ENCODE data around the gene TFPT.

TFPT gene, protein sequence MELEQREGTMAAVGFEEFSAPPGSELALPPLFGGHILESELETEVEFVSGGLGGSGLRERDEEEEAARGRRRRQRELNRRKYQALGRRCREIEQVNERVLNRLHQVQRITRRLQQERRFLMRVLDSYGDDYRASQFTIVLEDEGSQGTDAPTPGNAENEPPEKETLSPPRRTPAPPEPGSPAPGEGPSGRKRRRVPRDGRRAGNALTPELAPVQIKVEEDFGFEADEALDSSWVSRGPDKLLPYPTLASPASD

DNA sequence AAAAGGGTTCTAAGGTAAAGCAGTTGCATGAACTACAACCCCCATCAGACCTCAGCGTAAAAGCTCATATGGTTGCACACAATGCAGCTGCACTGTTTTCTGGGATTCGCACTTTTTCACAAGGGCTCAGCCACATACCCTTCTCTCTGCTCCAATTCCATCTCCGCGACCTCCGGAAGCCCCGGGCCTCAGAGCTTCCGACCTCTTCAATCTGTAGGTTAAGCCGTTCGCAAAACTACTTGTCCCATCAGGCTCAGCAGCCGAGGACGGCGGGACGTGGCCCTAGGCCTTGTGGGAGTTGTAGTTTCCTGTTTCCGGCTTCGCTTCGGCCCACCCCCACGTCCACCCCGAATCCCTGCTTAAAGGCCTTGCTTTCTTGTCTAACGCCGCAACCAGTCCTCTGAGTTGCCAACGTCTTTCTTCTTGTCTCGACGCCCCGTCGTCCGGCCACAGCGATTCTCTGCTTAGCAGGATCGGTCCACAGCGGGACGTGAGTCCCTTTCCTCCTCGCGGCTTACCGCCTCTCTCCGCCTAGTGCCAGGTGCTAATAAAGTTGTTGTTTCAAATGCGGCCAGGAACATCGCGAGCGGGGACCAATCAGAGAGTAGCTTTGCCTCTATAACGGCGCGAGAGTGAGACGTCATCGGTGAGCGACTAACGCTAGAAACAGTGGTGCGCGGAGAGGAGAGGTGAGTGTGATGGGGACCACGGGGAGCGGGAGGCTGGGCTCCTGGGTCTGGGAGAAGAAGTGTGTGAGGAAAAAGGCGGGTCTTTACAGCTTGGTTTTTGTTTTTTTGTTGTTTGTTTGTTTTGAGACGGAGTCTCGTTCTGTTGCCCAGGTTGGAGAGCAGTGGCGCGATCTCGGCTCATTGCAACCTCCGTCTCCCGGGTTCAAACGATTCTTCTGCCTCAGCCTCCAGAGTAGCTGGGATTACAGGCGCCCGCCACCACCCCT, at the start of gene TFPT, which contains the start of gene PRPF31:
Gene TFPT, minus strand, starts transcription at position 549 of the 955 bp plus-strand sequence. Its CDS starts 388 bp downstream, at position 161.
Gene PRPF31, plus strand, starts transcription at position 646 of the 955 bp plus-strand sequence. CDS start 2,525 bp downstream, outside the sequence.
- DNase-seq (ENCODE audit: low spot score) = peak; percentile 99

DNA sequence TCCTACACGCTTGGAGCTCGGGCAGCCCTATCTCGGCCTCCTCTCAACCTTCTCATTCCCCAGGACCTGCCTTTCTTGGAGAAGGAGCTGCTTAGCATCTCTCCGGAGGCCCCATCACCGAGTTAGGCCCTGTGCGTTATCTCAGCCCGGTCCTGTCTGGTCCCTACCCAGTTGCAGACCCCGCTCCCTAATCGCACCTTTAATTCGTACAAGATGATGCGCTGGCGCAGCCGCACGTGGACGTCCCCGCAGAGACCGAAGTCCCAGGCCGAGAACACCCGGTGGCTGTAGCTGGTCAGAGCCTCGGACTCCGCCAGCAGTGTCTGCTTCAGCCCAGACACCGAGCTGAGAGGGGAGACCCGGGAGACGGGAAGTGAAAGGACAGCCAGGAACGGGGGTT, 49.8 kb upstream of the TFPT start:
- DNase-seq (ENCODE audit: low spot score) = no peak

DNA sequence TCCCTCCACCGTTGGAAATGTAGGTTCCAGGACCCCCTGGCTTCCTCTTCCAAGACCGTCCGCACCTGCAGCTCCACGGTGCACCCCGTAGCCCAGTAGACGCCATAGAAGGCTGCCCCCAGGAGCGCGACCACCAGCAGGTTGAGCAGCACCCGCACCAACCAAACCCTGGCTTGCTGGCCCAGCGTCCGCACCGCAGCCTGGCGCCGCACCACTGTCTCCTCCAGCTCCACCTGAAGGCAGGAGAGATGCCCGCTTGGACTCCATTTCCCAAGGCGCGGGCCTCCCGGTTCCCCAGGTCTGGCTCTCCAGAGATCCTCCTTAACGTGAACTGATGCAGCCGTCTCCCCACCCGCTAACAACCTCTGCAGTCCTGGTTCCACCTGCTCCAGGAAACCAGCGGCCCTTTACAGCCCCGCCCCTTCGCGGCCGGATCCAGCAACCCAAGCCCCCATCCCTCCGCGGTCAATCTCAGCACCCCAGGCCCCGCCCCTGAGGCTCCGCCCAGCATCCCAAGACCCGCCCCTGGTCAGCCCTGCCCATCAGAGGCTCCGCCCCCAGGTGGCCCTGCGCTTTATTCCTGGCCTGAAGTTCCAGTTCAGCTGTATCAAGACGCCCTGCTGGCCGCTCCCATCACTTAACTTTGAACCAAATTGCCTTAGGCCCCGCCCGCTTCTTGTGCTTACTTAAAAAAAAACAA, 49.1 kb upstream of the TFPT start:
- no peak for DNase-seq (ENCODE audit: low spot score)

- DNase-seq (ENCODE audit: low spot score) = no peak
These were observed 47.4 kb upstream of the TFPT start for GRCh38 chr19:54162884-54163283.

GRCh38 chr19:54162241-54162805, 46.9 kb upstream of the TFPT start:
- peak; percentile 83 for DNase-seq (ENCODE audit: low spot score)

- DNase-seq (ENCODE audit: low spot score) = no peak
These were observed 45.4 kb upstream of the TFPT start for GRCh38 chr19:54160854-54161253.

GRCh38 chr19:54160182-54160811, 44.8 kb upstream of the TFPT start:
- no peak for DNase-seq (ENCODE audit: low spot score)

GRCh38 chr19:54159352-54160181, 44.1 kb upstream of the TFPT start, which contains the start of gene LENG1:
LENG1 (minus strand) TSS chr19:54159721; CDS start chr19:54159695, 26 bp downstream.
- DNase-seq (ENCODE audit: low spot score) = peak; percentile 98

DNA sequence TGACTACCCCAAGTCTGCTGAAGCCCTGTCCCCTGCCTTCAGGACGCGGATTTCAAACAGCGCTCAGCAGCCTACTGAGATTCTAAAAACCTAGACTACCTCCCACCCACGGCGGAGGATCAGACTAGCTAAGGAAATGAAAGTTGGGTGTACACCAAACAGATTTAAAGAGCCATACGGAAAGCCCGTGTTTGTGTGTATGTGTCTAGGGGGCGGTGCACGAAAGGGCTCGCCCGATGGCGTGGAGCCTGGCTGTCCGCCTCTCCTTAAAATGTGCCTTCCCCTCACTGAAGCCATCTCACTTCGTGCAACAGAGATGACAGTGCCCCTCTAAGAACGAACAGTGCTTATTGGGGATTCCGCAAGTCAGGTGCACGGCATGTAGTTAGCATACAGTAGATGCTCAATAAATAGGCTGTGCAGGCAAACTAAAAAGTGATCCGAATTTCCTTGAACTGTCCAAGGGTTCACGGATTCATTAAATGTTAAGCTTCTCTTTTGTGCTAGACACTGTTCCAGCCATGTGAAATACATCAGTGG, 43.4 kb upstream of the TFPT start:
- DNase-seq (ENCODE audit: low spot score) = no peak

DNA sequence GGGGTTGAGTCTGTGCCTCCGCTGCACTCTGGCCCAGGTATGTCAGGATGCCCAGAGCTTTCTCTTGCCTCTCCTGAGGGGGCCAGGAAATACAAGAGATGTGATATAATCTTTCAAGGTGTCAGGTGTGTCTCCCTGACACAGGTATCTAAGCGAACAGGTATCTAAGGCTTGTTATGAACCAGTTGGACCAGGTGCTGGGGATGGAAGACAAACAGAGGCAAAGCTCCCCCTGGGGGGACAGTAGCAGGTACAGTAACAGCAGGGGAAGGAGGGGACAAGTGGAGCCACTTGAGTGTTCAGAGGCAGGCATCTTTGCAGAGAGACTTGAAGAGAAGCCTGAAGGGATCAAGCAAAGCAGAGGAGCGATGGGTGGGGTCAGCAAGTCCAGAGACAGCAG, 41.5 kb upstream of the TFPT start:
- DNase-seq (ENCODE audit: low spot score) = no peak

- no peak for DNase-seq (ENCODE audit: low spot score)
These were observed 41.0 kb upstream of the TFPT start for GRCh38 chr19:54156490-54156889.

DNA sequence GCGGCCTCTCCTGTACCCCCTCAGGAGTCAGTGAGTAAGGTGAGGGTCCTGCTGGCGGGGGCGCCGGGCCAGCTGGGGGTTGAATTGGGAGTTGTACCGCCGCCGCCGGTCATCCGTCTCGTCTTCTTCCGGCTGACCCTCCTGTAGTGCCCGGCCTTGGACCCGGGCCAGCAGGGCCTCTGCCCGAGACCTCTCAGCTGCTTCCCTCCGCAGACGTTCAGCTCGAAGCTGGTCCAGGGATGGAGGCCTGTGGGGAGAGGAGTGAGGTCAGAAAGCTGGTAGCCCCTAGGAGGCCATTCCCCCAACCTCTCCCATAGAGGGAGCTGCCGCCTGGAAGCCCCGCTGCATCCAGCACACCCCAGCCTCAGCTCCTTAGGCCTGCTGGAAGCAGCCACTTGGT, 40.2 kb upstream of the TFPT start:
- no peak for DNase-seq (ENCODE audit: low spot score)

DNA sequence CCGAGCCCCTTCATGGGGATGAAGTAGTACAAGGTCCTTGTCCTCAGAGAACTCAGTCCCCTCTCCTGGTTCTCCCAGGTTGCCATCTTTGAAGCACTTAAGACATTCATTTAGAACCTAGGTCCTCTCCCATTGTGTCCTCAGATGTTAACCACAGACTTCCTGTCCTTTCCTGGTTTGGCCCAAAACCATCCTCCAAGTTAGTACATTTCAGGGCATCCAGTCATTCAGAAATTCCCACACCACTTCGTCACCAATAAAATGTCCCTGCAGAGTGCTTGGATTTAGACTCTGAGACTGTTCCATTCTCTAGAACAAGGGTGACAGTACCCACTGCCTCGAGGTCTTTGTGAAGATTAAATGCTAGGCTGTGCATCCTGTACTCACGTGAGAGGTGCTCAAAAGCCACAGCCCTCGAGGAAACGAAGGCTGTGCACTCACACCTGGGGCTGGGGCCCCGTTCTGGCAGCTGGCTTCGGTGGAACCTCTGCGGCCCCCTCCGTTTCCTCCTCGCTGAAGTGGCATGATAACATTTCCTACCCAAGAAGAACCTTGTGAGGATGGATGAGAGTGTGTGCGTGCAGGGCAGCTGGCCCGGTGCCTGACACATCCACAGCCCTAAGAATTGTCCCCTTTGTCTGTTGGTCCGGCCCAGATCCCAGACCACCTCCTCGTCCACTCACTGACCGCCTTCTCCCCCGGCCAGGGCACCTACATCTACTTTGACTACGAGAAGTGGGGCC, 39.3 kb upstream of the TFPT start:
- no peak for DNase-seq (ENCODE audit: low spot score)

DNA sequence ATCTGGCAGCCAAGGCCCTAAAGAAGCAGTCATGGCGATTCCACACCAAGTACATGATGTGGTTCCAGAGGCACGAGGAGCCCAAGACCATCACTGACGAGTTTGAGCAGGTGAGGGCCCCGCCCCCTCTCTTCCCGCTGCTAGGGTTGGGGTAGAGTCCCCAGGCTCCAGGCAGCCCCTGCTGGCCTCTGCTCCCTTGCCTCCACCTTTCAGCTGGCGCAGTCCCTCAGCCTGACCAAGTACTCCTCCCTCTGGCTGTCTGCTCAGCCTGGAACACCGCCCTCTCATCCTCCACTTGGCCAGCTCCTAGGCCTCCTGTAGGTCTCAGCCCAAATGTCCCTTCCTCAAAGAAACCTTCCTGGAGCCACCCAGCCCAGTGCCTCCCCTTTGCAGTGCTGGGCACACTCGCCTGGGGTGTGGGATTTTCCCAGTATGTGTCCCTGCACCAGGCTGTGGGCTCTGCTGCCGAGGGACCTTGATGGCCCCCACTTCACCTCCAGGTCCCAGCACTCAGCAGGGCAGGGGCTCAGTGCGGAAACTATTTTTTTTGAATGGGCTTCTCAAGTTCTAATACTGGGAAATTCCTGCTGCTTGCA, 38.4 kb upstream of the TFPT start:
- no peak for DNase-seq (ENCODE audit: low spot score)

GRCh38 chr19:54152878-54153524, 37.5 kb upstream of the TFPT start:
- no peak for DNase-seq (ENCODE audit: low spot score)

DNA sequence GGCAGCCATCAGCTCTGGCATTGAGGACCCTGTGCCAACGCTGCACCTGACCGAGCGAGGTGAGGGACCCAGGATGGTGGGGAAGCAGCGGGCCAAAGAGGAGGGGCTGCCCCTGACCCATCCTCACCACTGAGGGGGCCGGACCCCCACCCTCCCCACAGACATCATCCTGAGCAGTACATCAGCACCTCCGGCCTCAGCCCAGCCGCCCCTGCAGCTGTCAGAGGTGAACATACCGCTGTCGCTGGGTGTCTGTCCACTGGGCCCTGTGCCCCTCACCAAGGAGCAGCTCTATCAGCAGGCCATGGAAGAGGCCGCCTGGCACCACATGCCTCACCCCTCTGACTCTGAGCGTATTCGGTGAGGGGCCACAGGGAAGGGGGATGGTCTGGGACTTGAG, 36.8 kb upstream of the TFPT start:
- DNase-seq (ENCODE audit: low spot score) = no peak

DNA sequence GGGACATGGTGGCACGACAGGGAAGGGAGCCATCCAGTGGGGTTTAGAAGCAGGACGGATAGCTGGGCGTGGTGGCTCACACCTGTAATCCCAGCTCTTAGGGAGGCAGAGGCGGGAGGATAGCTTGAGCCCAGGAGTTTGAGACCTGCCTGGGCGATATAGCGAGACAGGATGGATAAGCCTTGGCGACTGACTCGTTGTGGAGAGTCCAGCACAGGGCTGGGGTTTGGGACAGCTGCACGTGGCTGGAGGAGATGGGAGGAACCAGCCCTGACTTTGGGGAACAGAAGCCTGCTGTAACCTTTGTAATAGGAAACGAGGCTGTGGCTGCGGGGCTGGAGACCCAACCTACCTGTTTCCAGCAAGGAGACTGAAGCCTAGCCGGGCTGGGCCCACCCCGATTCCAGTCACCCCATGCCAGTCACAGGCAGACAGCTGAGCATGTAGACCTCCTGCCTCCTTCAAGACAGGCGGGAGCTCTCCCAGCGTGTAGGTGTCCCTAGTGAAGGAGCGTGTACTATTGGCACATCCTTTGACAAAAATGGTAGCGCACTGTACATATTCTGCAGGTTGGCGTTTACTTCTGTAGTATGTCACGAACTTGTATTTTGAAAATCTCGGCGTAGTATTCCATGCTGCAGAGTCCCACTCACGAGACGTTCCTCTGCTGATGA, 36.0 kb upstream of the TFPT start:
- DNase-seq (ENCODE audit: low spot score) = no peak
